Esophagus squamous epithelium (tissue), 4 donors: Measurements from ENCODE around the gene LAMA5.

Source experiments
- CTCF ChIP-seq, 6 experiments: fragments of 450-650 bp in 4 of 6; fragments of 200-600 bp in 2 of 6; sonication (generic) in 2 of 6; IDR thresholded peaks; one replicate each; pipeline ENCODE4 v1.5.1; 2016 to 2019; ENCODE audit warnings: antibody characterized with exemption in 6 of 6, mild to moderate bottlenecking in 4 of 6, moderate library complexity in 4 of 6
- POLR2A ChIP-seq, 4 donors: fragments of 450-650 bp; IDR thresholded peaks; one replicate each; pipeline ENCODE4 v1.6.1; 2017; ENCODE audit warnings: antibody characterized with exemption in 4 of 4, mild to moderate bottlenecking in 4 of 4, moderate library complexity in 3 of 4

DNA sequence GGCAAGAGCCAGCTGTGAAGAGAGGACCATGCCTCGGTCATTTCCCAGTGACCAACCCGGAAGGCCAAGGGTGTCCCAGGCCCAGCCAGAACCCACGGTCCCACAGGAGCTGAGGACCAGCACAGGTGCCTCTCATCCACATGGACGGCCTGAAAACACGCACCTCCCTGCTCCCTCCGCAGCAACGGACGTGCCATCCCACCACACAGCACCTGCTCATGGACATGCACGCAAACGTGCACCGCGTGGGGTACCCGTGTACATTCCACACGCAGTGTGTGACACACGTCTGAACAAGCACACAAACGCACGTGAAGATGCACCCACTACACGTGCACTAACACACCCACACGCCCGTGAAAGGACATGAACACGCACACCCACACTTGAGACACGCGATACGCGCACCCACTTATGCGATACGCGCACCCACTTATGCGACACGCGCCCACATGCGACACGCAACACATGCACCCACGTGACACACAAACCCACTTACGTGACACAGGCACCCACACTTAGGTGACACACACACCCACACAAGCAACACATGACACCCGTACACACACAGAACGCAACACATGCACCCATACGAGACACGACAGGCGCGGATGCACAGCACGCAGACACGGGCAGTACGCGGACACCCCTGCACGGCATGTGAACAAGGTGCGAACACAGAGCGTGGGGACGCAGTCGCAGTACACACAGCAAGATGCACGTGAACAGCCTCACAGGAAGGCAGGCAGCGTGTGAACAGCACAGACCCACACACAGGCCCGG is 30.1 kb downstream of the LAMA5 start:
- no peak for TF ChIP-seq CTCF (IDR thresholded peaks at IDR 0.05)
- TF ChIP-seq POLR2A (IDR thresholded peaks at IDR 0.05) = no peak
